ENCODE data around the gene ZNF140.

Gene ZNF140

DNA sequence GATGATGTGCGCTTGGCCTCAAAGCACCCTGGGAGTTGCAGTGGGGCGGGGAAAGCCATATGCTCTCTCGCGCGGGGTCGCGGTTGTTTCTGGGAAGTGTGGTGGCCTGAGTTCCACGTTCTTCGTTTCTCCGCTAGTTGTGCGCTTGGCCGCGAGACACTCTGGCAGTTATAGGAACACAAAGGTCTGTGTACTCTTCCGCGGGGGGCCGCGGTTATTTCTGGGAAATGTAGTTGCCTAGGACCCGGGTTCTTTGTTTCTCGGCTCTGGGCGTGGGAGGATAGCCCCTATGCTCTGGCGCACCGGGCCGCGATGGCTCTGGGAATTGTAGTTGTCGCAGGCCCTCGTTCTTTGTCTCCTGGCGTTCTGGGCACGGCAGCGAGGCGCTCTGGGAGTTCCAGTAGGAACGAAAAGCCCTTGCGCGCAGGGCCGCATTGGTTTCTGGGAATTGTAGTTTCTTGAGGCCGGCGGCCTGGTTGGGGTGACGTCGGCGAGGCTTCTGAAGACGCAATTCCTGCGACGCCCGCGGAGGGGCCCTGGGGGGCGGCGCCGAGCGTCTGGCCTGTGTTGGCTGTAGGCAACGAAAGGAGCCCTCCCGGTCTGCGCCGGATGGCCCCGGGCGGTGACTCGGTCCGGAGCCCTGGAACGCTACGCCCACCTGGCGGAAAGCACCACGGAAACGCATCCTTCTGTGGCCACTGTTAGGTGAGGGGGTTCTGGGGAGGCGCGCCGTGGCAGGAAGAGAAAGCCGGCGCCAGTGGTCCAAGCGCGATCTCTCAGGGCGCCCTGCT lies at the start of gene ZNF140:
ZNF140 (plus strand) TSS at position 556 of the 791 bp plus-strand sequence. CDS start 398 bp downstream, outside the sequence.
- DNase-seq (ENCODE audit: low read depth in 3 of 3) = peak; percentile 87 to 91 (median 89)

DNA sequence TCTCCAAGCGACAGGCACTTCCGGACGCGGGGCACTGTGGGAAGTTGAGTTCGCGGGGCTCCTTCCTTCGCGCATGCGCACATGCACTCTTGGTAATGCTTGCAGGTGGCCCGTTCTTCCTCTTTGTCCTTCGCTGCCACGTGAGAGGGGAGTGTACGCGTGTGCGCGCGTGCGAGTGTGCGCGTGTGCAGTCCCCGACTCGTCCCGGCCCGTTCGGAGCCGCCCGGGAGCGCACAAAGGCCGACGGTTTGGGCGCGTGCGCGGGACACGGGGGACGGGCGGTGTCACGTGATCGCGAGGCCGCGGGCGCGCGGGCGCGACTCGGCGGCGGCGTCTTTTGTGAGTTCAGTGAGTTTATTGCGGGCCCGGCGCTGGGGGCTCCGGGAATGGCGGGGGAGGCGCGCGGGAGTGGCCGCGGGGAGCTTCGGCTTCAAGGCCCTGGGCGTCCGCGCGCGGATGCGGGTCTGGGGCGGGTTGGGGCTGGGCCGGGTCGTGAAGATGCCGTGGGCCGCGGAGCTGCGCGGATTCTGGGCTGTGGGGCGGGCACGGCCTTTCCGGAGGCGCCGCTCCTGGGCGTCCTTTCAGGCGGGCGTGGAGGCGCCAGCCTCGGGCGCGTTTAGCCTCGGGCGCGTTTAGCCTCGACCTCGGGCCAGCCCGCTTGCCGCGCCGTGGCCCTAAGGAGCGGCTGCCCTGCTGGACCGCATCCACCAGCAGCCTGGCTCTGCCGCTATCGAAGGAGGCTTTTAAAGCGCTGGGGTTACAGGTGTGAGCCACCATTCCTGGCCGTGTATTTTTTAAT lies 43.3 kb upstream of the ZNF140 start, which contains the start of gene ZNF84:
ZNF84 (plus strand) TSS at position 303 of the 799 bp plus-strand sequence. CDS start 3,959 bp downstream, outside the sequence.
- DNase-seq (ENCODE audit: low read depth in 3 of 3) = peak; percentile 94 to 97 (median 95)

GRCh38 chr12:133038118-133038709 lies 42.5 kb upstream of the ZNF140 start:
- no peak for DNase-seq (ENCODE audit: low read depth in 3 of 3)

DNA sequence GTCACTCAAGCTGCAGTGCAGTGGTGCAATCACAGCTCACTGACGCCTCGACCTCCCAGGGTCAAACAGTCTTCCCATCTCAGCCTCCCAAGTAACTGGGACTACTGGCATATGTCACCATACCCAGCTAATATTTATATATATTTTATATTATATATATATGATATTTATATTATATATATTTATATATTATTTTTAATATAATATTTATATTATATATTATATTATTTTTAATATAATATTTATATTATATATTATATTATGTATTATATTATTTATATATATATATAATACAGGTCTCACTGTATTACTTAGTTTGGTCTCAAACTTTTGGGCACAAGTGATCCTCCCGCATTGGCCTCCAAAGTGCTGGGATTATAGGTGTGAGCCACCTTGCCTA lies 34.0 kb upstream of the ZNF140 start:
- no peak for DNase-seq (ENCODE audit: low read depth in 3 of 3)

DNA sequence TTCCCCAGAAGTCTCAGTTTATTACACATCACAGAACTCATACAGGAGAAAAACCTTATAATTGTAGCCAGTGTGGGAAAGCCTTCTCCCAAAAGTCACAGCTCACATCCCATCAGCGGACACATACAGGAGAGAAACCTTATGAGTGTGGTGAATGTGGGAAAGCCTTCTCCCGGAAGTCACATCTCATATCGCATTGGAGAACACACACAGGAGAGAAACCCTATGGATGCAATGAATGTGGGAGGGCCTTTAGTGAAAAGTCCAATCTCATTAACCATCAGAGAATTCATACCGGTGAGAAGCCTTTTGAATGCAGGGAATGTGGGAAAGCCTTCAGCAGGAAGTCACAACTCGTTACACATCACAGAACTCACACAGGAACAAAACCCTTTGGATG lies 23.3 kb upstream of the ZNF140 start:
- no peak for DNase-seq (ENCODE audit: low read depth in 3 of 3)

GRCh38 chr12:133058203-133059113 lies 22.3 kb upstream of the ZNF140 start:
- DNase-seq (ENCODE audit: low read depth in 3 of 3) = no peak

- DNase-seq (ENCODE audit: low read depth in 3 of 3) = no peak
Observed at GRCh38 chr12:133061954-133062353, 18.8 kb upstream of the ZNF140 start.

- no peak for DNase-seq (ENCODE audit: low read depth in 3 of 3)
Observed at GRCh38 chr12:133063556-133063955, 17.2 kb upstream of the ZNF140 start.

GRCh38 chr12:133073836-133074235 lies 6.9 kb upstream of the ZNF140 start:
- no peak for DNase-seq (ENCODE audit: low read depth in 3 of 3)

GRCh38 chr12:133080026-133080367 lies 726 bp upstream of the ZNF140 start:
- peak in 2 of 3 experiments; percentile 94 for DNase-seq (ENCODE audit: low read depth in 3 of 3)

GRCh38 chr12:133081159-133081780 lies 547 bp downstream of the ZNF140 start:
- DNase-seq (ENCODE audit: low read depth in 3 of 3) = no peak

GRCh38 chr12:133083345-133083744 lies 2.6 kb downstream of the ZNF140 start:
- no peak for DNase-seq (ENCODE audit: low read depth in 3 of 3)

- DNase-seq (ENCODE audit: low read depth in 3 of 3) = no peak
Observed at GRCh38 chr12:133105620-133106019, 24.9 kb downstream of the ZNF140 start.

DNA sequence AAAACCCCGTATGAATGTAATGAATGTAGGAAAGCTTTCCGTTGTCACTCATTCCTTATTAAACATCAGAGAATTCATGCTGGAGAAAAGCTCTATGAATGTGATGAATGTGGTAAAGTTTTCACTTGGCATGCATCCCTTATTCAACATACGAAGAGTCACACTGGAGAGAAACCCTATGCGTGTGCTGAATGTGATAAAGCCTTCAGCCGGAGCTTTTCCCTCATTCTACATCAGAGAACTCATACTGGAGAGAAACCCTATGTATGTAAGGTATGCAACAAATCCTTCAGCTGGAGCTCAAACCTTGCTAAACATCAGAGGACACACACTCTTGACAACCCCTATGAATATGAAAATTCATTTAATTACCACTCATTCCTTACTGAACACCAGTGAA lies 25.5 kb downstream of the ZNF140 start:
- no peak for DNase-seq (ENCODE audit: low read depth in 3 of 3)

DNA sequence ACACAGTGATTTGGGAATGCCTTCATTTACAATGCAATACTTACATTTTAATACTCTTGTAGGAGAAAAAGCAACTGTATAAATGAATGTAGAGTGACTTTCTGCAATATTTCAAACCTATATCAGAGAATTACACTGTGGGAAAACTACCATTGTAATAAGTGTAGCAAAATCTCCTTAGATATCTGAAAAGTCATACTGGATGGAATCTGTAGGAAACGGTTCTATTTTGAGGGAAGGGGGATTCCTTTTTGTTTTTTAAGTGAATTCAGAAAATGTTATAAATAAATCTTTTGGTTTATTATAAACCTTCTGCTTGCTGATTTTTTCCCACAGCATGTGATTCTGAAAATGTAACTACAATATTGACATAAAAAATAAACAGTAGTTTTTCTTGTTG lies 26.4 kb downstream of the ZNF140 start:
- DNase-seq (ENCODE audit: low read depth in 3 of 3) = no peak

- DNase-seq (ENCODE audit: low read depth in 3 of 3) = no peak
Observed at GRCh38 chr12:133108150-133108549, 27.4 kb downstream of the ZNF140 start.

DNA sequence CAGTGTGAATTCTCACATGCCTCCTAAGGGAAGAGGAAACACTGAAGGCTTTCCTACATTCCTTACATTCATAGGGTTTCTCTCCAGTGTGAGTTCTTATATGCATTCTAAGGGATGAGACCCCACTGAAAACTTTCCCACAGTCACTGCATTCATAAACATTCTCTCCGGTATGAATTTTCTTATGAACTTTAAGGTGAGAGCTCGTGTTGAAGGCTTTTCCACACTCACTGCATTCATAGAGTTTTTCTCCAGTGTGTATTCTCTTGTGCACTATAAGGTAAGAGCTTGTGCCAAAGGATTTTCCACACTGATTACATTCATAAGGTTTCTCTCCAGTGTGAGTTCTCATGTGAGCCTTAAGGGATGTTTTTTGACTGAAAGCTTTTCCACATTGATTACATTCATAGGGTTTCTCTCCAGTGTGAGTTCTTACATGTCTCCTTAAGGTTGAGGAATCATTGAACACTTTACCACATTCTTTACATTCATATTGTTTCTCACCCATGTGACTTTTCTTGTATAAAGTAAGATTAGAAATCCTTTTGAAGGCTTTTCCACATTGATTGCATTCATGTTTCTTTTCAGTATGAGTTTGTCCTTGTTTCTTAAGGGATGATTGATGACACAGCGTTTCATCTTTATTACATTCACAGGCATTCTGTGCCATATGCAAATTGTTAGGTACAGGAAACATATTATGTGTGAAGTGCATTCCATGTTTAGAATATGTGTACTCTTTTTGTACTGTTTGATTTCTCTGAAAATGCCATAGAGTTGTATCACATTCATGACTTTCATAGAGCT lies 39.9 kb downstream of the ZNF140 start:
- DNase-seq (ENCODE audit: low read depth in 3 of 3) = no peak

DNA sequence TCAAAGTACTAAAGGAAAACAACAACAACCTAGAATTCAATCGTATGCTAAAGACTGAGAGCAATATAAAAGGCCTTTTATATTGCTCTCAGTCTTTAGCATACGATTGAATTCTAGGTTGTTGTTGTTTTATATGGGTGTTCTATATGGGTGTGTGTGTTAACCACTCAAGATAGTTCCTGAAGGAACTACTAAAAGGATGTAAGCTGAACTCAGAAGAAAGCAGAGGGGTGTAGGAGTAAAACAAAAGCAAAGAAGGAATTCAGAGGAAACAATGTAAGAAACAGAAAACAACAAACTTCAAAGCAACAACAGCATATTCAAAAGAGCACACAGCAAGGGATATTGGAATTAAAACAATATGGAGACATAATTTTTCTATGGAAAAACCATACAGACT lies 44.0 kb downstream of the ZNF140 start:
- no peak for DNase-seq (ENCODE audit: low read depth in 3 of 3)

GRCh38 chr12:133129368-133130037 lies 48.8 kb downstream of the ZNF140 start:
- DNase-seq (ENCODE audit: low read depth in 3 of 3) = no peak

Data from stimulated activated CD4-positive, alpha-beta T cell treated with anti-CD3 and anti-CD28 coated beads, TNF-alpha, amount 100 ng/mL, for 4 hours (primary cell).